ENCODE results near the gene SPP1.

SPP1 gene

DNA sequence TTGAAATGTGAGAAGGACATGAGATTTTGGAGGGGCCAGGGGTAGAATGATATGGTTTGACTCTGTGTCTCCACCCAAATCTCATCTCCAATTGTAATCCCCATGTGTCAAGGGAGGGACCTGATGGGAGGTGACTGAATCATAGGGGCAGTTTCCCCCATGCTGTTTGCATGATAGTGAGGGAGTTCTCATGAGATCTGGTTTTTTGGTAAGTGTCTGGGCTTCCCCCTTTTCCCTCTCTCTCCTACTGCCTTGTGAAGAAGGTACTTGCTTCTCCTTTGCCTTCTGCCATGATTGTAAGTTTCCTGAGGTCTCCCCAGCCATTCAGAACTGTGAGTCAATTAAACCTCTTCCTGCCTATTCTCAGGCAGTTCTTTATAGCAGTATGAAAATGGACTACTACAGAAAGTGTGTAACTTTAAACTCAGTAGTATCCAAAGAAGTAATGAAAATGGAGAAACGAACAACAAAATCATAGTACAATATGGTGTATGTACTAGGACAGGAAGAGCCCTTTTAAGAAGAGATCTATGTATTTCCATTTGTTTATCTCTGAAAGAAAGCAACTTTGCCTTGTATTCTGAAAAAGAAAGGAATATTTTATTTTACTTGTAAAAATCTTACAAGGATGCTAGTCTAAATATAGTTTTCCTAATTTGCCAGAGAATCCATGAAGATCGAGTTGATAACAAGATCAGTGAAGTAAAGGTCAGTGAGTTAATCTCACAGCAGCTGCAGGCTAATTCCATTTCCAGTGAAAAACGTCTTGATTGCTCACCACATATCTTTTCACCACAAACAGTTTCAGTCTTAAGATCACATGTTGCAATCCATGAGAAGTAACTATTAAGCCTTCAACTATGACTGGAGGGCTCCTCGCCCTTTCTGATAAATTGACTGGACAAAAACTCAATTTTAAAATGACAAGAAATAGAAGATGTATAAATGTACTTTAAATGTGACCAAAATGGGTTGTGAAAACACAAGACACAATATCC, 52.4 kb downstream of the SPP1 start:
- Histone ChIP-seq H3K9ac (ENCODE audit: low read depth, low read length) (no peak overlapping the region), H3K36me3 (ENCODE audit: insufficient read depth, low read length) (peaks cover 49% of the 10 kb centered on the region), H4K20me1 (ENCODE audit: insufficient read depth, low read length) (no peaks in the 10 kb centered on the region; the same call in 1 of the 2 replicates), H3K9me3 (ENCODE audit: insufficient read depth, low read length, severe bottlenecking) (no peaks in the 10 kb centered on the region), H3K4me3 (ENCODE audit: low read depth in 1 of 2, low read length in 2 of 2) (no peak overlapping the region), H3K27ac (ENCODE audit: low read length) (no peak overlapping the region), H3K4me2 (ENCODE audit: insufficient read depth, low read length) (no peak overlapping the region), H2AFZ (ENCODE audit: low read depth, low read length) (no peak overlapping the region), H3K4me1 (ENCODE audit: insufficient read depth, low read length) (no peaks in the 10 kb centered on the region), H3K27me3 (ENCODE audit: insufficient read depth, low read length, poor library complexity) (no peaks in the 10 kb centered on the region), H3K79me2 (ENCODE audit: insufficient read depth, low read length) (no peaks in the 10 kb centered on the region)
- TF ChIP-seq, protein P1, sequence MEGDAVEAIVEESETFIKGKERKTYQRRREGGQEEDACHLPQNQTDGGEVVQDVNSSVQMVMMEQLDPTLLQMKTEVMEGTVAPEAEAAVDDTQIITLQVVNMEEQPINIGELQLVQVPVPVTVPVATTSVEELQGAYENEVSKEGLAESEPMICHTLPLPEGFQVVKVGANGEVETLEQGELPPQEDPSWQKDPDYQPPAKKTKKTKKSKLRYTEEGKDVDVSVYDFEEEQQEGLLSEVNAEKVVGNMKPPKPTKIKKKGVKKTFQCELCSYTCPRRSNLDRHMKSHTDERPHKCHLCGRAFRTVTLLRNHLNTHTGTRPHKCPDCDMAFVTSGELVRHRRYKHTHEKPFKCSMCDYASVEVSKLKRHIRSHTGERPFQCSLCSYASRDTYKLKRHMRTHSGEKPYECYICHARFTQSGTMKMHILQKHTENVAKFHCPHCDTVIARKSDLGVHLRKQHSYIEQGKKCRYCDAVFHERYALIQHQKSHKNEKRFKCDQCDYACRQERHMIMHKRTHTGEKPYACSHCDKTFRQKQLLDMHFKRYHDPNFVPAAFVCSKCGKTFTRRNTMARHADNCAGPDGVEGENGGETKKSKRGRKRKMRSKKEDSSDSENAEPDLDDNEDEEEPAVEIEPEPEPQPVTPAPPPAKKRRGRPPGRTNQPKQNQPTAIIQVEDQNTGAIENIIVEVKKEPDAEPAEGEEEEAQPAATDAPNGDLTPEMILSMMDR (IDR thresholded peaks at IDR 0.05; ENCODE audit: borderline replicate concordance, extremely low read depth, low read length, poor library complexity, severe bottlenecking) = no peak
- no peak for TF ChIP-seq EZH2 (IDR thresholded peaks at IDR 0.05; ENCODE audit: borderline replicate concordance, low read depth, low read length, severe bottlenecking)
- DNase-seq (no peak), ATAC-seq (ENCODE audit: insufficient read depth, low read depth) (no peak)

DNA sequence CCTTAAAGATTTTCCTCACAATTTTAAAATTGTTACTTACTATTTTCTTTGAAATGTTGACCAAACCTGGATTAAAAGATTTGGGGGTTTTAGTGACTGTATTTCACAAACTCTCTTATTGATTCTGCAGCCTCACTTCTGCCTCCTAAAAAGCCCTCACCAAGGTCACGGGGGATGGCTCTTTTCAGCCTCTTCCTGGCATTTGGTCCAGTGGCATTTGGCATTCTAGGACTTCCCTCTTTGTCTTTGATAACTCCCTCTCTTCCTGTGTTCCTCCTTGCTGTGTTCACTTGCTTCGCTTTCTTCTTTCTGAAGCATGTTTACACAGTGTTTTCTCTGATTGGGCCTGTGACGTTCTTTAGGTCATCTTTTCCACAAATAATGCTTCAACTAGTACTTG, 53.4 kb downstream of the SPP1 start:
- no peak overlapping the region for H3K9ac ChIP-seq (ENCODE audit: low read depth, low read length)
- no peaks in the 10 kb centered on the region for H3K79me2 ChIP-seq (ENCODE audit: insufficient read depth, low read length)
- H3K4me1 ChIP-seq (ENCODE audit: insufficient read depth, low read length) = no peaks in the 10 kb centered on the region
- H2AFZ ChIP-seq (ENCODE audit: low read depth, low read length) = no peak overlapping the region
- no peak overlapping the region for H3K27ac ChIP-seq (ENCODE audit: low read length)
- ATAC-seq (ENCODE audit: insufficient read depth, low read depth) = no peak
- H3K4me3 ChIP-seq (ENCODE audit: low read depth in 1 of 2, low read length in 2 of 2) = no peak overlapping the region
- H3K27me3 ChIP-seq (ENCODE audit: insufficient read depth, low read length, poor library complexity) = no peaks in the 10 kb centered on the region
- DNase-seq = no peak
- TF ChIP-seq, protein P1 (IDR thresholded peaks at IDR 0.05; ENCODE audit: borderline replicate concordance, extremely low read depth, low read length, poor library complexity, severe bottlenecking) = no peak
- no peak for TF ChIP-seq EZH2 (IDR thresholded peaks at IDR 0.05; ENCODE audit: borderline replicate concordance, low read depth, low read length, severe bottlenecking)
- H3K9me3 ChIP-seq (ENCODE audit: insufficient read depth, low read length, severe bottlenecking) = no peaks in the 10 kb centered on the region
- no peak overlapping the region for H3K4me2 ChIP-seq (ENCODE audit: insufficient read depth, low read length)
- H4K20me1 ChIP-seq (ENCODE audit: insufficient read depth, low read length) = no peaks in the 10 kb centered on the region; the same call in 1 of the 2 replicates
- peaks cover 47% of the 10 kb centered on the region for H3K36me3 ChIP-seq (ENCODE audit: insufficient read depth, low read length)

DNA sequence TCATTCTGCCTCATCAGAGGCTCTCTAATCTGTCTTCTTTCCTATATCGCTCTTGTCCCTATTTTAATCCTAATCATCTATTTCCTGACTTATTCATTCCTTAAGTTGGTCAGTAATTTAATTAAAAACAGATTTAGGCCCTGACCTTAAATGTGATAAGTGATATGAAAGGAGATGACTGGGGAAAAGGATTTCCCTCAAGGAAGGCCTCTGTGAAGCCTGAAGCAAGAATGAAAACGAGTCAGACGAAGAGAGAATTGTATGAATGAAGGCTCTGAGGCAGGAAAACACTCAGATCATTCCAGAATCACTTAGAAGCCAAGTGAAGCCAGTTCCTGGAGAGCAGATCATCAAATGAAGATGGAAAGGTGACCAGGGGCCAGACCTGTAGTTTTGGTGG, 54.0 kb downstream of the SPP1 start:
- H3K27me3 ChIP-seq (ENCODE audit: insufficient read depth, low read length, poor library complexity) = no peaks in the 10 kb centered on the region
- H3K27ac ChIP-seq (ENCODE audit: low read length) = no peak overlapping the region
- no peak for DNase-seq
- H3K36me3 ChIP-seq (ENCODE audit: insufficient read depth, low read length) = peaks cover 46% of the 10 kb centered on the region
- H2AFZ ChIP-seq (ENCODE audit: low read depth, low read length) = no peak overlapping the region
- no peaks in the 10 kb centered on the region for H3K9me3 ChIP-seq (ENCODE audit: insufficient read depth, low read length, severe bottlenecking)
- no peaks in the 10 kb centered on the region; the same call in 1 of the 2 replicates for H4K20me1 ChIP-seq (ENCODE audit: insufficient read depth, low read length)
- TF ChIP-seq, protein P1 (IDR thresholded peaks at IDR 0.05; ENCODE audit: borderline replicate concordance, extremely low read depth, low read length, poor library complexity, severe bottlenecking) = no peak
- TF ChIP-seq EZH2 (IDR thresholded peaks at IDR 0.05; ENCODE audit: borderline replicate concordance, low read depth, low read length, severe bottlenecking) = no peak
- no peaks in the 10 kb centered on the region for H3K4me1 ChIP-seq (ENCODE audit: insufficient read depth, low read length)
- no peak overlapping the region for H3K9ac ChIP-seq (ENCODE audit: low read depth, low read length)
- no peak overlapping the region for H3K4me2 ChIP-seq (ENCODE audit: insufficient read depth, low read length)
- no peak for ATAC-seq (ENCODE audit: insufficient read depth, low read depth)
- H3K4me3 ChIP-seq (ENCODE audit: low read depth in 1 of 2, low read length in 2 of 2) = no peak overlapping the region
- no peaks in the 10 kb centered on the region for H3K79me2 ChIP-seq (ENCODE audit: insufficient read depth, low read length)
